Testis (tissue), 2 donors: ENCODE results near the gene KLHL2.

Source experiments
- POLR2A ChIP-seq: fragments of 450-650 bp; IDR thresholded peaks from one replicate; pipeline ENCODE4 v1.6.1; 2017; ENCODE audit warnings: antibody characterized with exemption, mild to moderate bottlenecking, moderate library complexity
- TF ChIP-seq, protein P1 (sequence below), 3 experiments: fragments of 450-650 bp in 2 of 3; fragments of 200-600 bp in 1 of 3; sonication (generic) in 1 of 3; IDR thresholded peaks; one replicate each; pipeline ENCODE4 v1.5.1; 2016 to 2019; ENCODE audit warnings: antibody characterized with exemption in 3 of 3, mild to moderate bottlenecking in 2 of 3, moderate library complexity in 1 of 3

DNA sequence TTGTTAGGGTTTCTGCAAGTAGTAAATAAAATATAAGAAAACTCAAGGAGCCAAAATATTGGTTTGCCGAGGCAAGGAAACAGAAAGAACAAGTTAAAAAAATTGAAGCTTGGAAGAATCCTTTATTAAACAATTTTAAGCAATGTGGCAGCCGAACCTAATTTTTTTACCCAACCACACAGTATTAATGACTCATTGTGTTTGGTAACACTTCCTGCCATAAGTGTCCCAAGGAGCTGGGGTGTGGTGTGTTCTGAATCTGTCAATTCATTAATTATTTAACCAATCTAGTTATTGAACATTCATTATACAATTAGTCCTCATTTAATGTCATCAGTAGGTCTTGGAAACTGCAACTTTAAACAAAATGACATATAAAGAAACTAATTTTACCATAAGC is 152.1 kb downstream of the KLHL2 start:
- TF ChIP-seq, protein P1, sequence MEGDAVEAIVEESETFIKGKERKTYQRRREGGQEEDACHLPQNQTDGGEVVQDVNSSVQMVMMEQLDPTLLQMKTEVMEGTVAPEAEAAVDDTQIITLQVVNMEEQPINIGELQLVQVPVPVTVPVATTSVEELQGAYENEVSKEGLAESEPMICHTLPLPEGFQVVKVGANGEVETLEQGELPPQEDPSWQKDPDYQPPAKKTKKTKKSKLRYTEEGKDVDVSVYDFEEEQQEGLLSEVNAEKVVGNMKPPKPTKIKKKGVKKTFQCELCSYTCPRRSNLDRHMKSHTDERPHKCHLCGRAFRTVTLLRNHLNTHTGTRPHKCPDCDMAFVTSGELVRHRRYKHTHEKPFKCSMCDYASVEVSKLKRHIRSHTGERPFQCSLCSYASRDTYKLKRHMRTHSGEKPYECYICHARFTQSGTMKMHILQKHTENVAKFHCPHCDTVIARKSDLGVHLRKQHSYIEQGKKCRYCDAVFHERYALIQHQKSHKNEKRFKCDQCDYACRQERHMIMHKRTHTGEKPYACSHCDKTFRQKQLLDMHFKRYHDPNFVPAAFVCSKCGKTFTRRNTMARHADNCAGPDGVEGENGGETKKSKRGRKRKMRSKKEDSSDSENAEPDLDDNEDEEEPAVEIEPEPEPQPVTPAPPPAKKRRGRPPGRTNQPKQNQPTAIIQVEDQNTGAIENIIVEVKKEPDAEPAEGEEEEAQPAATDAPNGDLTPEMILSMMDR (IDR thresholded peaks at IDR 0.05), result no peak
- TF ChIP-seq POLR2A, result no peak
